ENCODE results near the gene ATP2B2. TPM values are rescaled to one million over a fixed set of nuclear protein-coding genes. Genes with fewer than 3 reads are reported as not detected.

Gene ATP2B2
- total and polyA plus RNA-seq, 2 of the 8 experiments (the other 6 are each of a cell fraction or from before 2014, with no cell fraction given) = 0.14 to 1.2 TPM

GRCh38 chr3:10526366-10526765 is 21.0 kb upstream of the ATP2B2 start:
- Histone ChIP-seq H2AK5ac (ENCODE audit: low read depth, low read length) (no peak overlapping the region), H3K27me3 (replicated peaks in 1 of 4; ENCODE audit: control insufficient read depth in 3 of 4, extremely low read depth in 1 of 4, insufficient read depth in 3 of 4, low read length in 3 of 4) (no peaks in the 10 kb centered on the region), H3K36me3 (ENCODE audit: control insufficient read depth in 2 of 4, insufficient read depth in 4 of 4, low read length in 3 of 4) (no peaks in the 10 kb centered on the region), H3K56ac (replicated peaks; ENCODE audit: insufficient read length, low read depth, low read length) (no peak overlapping the region), H3K79me2 (ENCODE audit: control insufficient read depth in 1 of 2, insufficient read depth in 2 of 2, low read length in 2 of 2) (no peaks in the 10 kb centered on the region), H2AFZ (ENCODE audit: low read length) (no peak overlapping the region), H3K18ac (ENCODE audit: extremely low read depth, low read length) (no peak overlapping the region), H3K14ac (ENCODE audit: insufficient read length) (no peak overlapping the region), H3K4ac (replicated peaks; ENCODE audit: insufficient read length, low read depth, low read length) (no peak overlapping the region), H2BK120ac (replicated peaks; ENCODE audit: low read depth, low read length) (no peak overlapping the region), H4K5ac (ENCODE audit: insufficient read length, low read depth, low read length) (no peak overlapping the region), H3K23me2 (ENCODE audit: low read depth, low read length) (no peaks in the 10 kb centered on the region), H3K27ac (ENCODE audit: low read depth, low read length) (no peak overlapping the region), H4K91ac (replicated peaks; ENCODE audit: insufficient read length, low read length) (no peak overlapping the region), H3K4me1 (replicated peaks in 1 of 4; ENCODE audit: control insufficient read depth in 3 of 4, insufficient read depth in 4 of 4, low read length in 3 of 4) (no peaks in the 10 kb centered on the region), H3K9me3 (ENCODE audit: insufficient read depth in 2 of 2, low read depth in 1 of 2, low read length in 1 of 2) (no peaks in the 10 kb centered on the region), H4K8ac (ENCODE audit: extremely low read depth, insufficient read depth, low read length) (no peak overlapping the region), H4K20me1 (replicated peaks in 1 of 2; ENCODE audit: control insufficient read depth in 1 of 2, insufficient read depth in 2 of 2, low read length in 2 of 2) (no peaks in the 10 kb centered on the region), H2BK12ac (ENCODE audit: low read depth, low read length) (no peak overlapping the region), H3K79me1 (ENCODE audit: low read depth, low read length) (no peaks in the 10 kb centered on the region), H3K4me2 (ENCODE audit: insufficient read depth in 1 of 2, low read depth in 2 of 2, low read length in 2 of 2) (no peak overlapping the region), H3K9ac (replicated peaks in 1 of 4; ENCODE audit: extremely low read depth in 1 of 4, low read depth in 3 of 4, low read length in 3 of 4) (no peak overlapping the region), H3K23ac (ENCODE audit: insufficient read length) (no peak overlapping the region), H2BK5ac (ENCODE audit: low read depth, low read length) (no peak overlapping the region), H3K4me3 (ENCODE audit: extremely low read depth in 1 of 4, insufficient read depth in 2 of 4, low read depth in 3 of 4, low read length in 4 of 4) (no peak overlapping the region), H2BK15ac (ENCODE audit: low read length) (no peak overlapping the region; the same call in 1 of the 2 replicates), H2BK20ac (ENCODE audit: low read length) (no peak overlapping the region)
- POLR2A ChIA-PET (ENCODE audit: partially characterized antibody) = no interaction called here
- FAIRE-seq (no peak), DNase-seq (ENCODE audit: low read depth in 1 of 2, low spot score in 2 of 2) (peak in 1 of 2 experiments; percentile 33)
- CTCF ChIA-PET (ENCODE audit: partially characterized antibody) = interaction anchor here (0.8 to 1.8 kb wide), 5 partner anchors 10 to 189 kb away, joined by 3 to 9 read pairs (median 4); no protein-coding TSS in a partner anchor
- 85% methylated on average over 4 of the region's 4 CpGs; no CpG with 5 or more reads in 1 of the 2 experiments for WGBS, 2 experiments (ENCODE audit: extremely low coverage in 1 of 2, insufficient coverage in 1 of 2, insufficient read length in 1 of 2, insufficient replicate concordance in 2 of 2, low coverage in 1 of 2, low lambda C conversion rate in 2 of 2, missing lambda C conversion rate in 1 of 2)
- no peak for TF ChIP-seq SAP30 (IDR thresholded peaks at IDR 0.05; ENCODE audit: insufficient read depth, insufficient replicate concordance, low read length)
- no peak for TF ChIP-seq MAX (IDR thresholded peaks at IDR 0.05)
- no peak for TF ChIP-seq SP1 (IDR thresholded peaks at IDR 0.05; ENCODE audit: low read depth, low read length)
- no peak for TF ChIP-seq NANOG (IDR thresholded peaks at IDR 0.05; ENCODE audit: insufficient read depth, low read depth, low read length, poor library complexity, severe bottlenecking)

Measured in H1 (cell line).